ENCODE data around the gene ARHGEF33. TPM values are rescaled to one million over a fixed set of nuclear protein-coding genes. Genes with fewer than 3 reads are reported as not detected.

The ARHGEF33 gene
- total RNA-seq, 6 donors from 2014 or later: 0.34 to 3.1 (median 1.0) TPM

DNA sequence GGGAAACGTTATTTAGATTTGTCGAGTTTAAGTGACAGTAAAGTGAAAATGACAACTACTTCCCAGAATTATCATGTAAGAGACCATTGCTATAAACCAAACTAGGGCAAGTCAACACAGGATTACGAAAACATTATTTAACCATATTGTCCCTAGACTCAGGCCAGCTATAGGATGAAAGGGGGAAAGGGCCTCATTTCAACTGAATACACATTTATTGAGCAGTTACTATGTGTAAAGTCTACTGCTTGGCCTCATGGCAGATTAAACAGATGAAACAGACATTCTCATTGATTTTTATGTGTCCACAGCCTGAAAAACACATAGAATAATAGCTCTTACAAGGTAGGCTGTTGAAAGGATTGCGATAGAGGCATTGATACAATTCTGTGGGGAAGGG lies 32.7 kb downstream of the ARHGEF33 start:
- 89 to 93% methylated on average over 4 of the region's 4 CpGs for WGBS, 2 donors
- H3K4me1 ChIP-seq: no peaks in the 10 kb centered on the region
- DNase-seq (no peak), ATAC-seq (ENCODE audit: low FRiP score in 2 of 2) (no peak)
- H3K27ac ChIP-seq: no peak overlapping the region
- H3K27me3 ChIP-seq: no peaks in the 10 kb centered on the region
- TF ChIP-seq EP300 (IDR thresholded peaks at IDR 0.05) (no peak), POLR2A (IDR thresholded peaks at IDR 0.05) (no peak), POLR2AphosphoS5 (IDR thresholded peaks at IDR 0.05) (no peak), CTCF (IDR thresholded peaks at IDR 0.05) (no peak)
- no peaks in the 10 kb centered on the region for H3K9me3 ChIP-seq
- no peak overlapping the region for H3K4me3 ChIP-seq
- no peaks in the 10 kb centered on the region for H3K36me3 ChIP-seq

DNA sequence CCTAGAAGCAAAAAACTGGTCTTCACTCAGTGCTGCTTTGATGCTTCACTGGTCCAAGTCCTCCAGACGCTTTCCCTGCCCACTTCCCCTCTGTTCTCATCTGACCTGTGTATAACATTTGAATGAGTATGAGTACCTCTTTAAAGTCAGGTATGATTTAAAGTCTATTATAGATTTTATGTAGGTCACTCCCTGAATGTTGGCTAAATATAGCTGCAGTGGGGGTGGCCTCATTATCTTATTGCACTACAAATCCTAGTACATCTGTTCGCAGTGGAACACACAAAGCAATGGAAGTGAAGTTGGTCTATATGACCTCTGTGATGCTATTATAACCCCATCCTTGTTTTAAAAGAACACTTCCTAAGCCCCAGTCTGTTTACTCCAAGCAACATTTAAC lies 33.2 kb downstream of the ARHGEF33 start:
- TF ChIP-seq CTCF (IDR thresholded peaks at IDR 0.05) (no peak), POLR2AphosphoS5 (IDR thresholded peaks at IDR 0.05) (no peak), EP300 (IDR thresholded peaks at IDR 0.05) (no peak), POLR2A (IDR thresholded peaks at IDR 0.05) (no peak)
- Histone ChIP-seq H3K27me3 (no peaks in the 10 kb centered on the region), H3K27ac (no peak overlapping the region), H3K4me3 (no peak overlapping the region), H3K4me1 (no peaks in the 10 kb centered on the region), H3K9me3 (no peaks in the 10 kb centered on the region), H3K36me3 (no peaks in the 10 kb centered on the region)
- DNase-seq: no peak
- ATAC-seq (ENCODE audit: low FRiP score in 2 of 2): no peak
- 93 to 100% methylated on average over 2 of the region's 2 CpGs for WGBS, 2 donors

DNA sequence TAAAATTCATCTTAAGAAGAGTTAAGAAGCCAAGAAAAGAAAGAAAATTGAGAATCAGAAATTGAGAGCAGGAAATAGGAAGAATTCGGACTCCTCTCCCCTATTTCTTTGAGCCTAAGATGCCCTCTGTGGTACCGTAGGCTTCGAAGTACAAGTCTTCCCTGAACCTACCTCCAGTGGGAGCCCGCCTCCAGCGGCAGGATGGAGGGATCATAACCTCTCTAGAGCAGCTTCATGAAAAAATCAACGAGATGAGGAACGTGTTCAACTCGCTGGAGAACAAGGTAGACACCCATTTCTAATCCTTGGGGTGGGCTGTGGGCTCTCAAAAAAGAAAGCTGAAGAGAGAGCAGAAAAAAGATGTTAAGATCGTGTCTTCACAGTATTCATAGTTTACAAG lies 36.3 kb downstream of the ARHGEF33 start:
- H3K4me3 ChIP-seq: no peak overlapping the region
- no peak overlapping the region for H3K27ac ChIP-seq
- no peaks in the 10 kb centered on the region for H3K9me3 ChIP-seq
- H3K4me1 ChIP-seq: no peaks in the 10 kb centered on the region
- DNase-seq (no peak), ATAC-seq (ENCODE audit: low FRiP score in 2 of 2) (no peak)
- 74% methylated on average over 9 of the region's 9 CpGs for WGBS, 2 donors
- TF ChIP-seq CTCF (IDR thresholded peaks at IDR 0.05) (no peak), EP300 (IDR thresholded peaks at IDR 0.05) (no peak), POLR2AphosphoS5 (IDR thresholded peaks at IDR 0.05) (no peak), POLR2A (IDR thresholded peaks at IDR 0.05) (no peak)
- H3K27me3 ChIP-seq: no peaks in the 10 kb centered on the region
- no peaks in the 10 kb centered on the region for H3K36me3 ChIP-seq

GRCh38 chr2:38930600-38930999 lies 40.9 kb downstream of the ARHGEF33 start:
- no peak overlapping the region for H3K4me3 ChIP-seq
- WGBS, 2 donors: 70 to 73% methylated on average over 2 of the region's 2 CpGs

More at GRCh38 chr2:38930600-38930999, 40.9 kb downstream of the ARHGEF33 start:
- no peak for TF ChIP-seq POLR2A (IDR thresholded peaks at IDR 0.05)
- no peak for TF ChIP-seq EP300 (IDR thresholded peaks at IDR 0.05)
- TF ChIP-seq CTCF (IDR thresholded peaks at IDR 0.05): no peak
- no peak for TF ChIP-seq POLR2AphosphoS5 (IDR thresholded peaks at IDR 0.05)
- Histone ChIP-seq H3K9me3 (no peaks in the 10 kb centered on the region), H3K4me1 (no peaks in the 10 kb centered on the region), H3K27ac (no peak overlapping the region), H3K36me3 (no peaks in the 10 kb centered on the region), H3K27me3 (no peaks in the 10 kb centered on the region)
- DNase-seq (no peak), ATAC-seq (ENCODE audit: low FRiP score in 2 of 2) (no peak)
